Activated naive CD8-positive, alpha-beta T cell (primary cell): ENCODE measurements around the gene COX10.

Experiments
- H3K27ac Mint-ChIP-seq: one replicate; pipeline ENCODE4 v1.8.0; 2021; ENCODE audit warnings: mixed read lengths
- H3K27me3 Mint-ChIP-seq: one replicate; pipeline ENCODE4 v1.8.0; 2021; ENCODE audit warnings: mixed read lengths
- H3K36me3 Mint-ChIP-seq: one replicate; pipeline ENCODE4 v1.8.0; 2021; ENCODE audit warnings: mixed read lengths
- H3K4me1 Mint-ChIP-seq: one replicate; pipeline ENCODE4 v1.8.0; 2021; ENCODE audit warnings: low read depth, mixed read lengths
- H3K4me3 Mint-ChIP-seq: one replicate; pipeline ENCODE4 v1.8.0; 2021; ENCODE audit warnings: mild to moderate bottlenecking, mixed read lengths
- H3K9me3 Mint-ChIP-seq: one replicate; pipeline ENCODE4 v1.8.0; 2021; ENCODE audit warnings: low read depth, mixed read lengths

Gene COX10

DNA sequence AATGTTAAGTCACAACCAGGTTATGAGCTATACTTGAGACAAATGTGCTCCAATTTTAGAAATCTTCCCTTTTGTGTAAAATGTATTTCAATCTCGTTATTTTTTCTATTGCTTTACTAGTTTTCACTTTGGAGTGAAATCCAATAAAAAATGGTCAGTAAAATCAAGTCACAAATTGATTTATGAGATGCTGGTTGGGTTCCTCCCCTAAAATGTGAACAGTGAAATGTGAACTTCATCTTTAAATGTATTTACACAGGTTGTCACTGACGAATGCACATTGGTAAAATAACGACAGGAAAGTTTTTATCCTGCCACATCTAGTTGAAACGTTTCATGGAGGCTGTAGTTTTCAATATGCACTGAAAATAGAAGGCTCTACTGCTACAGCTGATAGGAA, 55.5 kb downstream of the COX10 start:
- Mint-ChIP-seq H3K36me3 (peaks cover 12% of the 10 kb centered on the region), H3K27me3 (no peaks in the 10 kb centered on the region), H3K4me3 (no peak overlapping the region), H3K4me1 (peaks cover 56% of the 10 kb centered on the region), H3K27ac (no peak overlapping the region), H3K9me3 (peaks cover 3% of the 10 kb centered on the region)

DNA sequence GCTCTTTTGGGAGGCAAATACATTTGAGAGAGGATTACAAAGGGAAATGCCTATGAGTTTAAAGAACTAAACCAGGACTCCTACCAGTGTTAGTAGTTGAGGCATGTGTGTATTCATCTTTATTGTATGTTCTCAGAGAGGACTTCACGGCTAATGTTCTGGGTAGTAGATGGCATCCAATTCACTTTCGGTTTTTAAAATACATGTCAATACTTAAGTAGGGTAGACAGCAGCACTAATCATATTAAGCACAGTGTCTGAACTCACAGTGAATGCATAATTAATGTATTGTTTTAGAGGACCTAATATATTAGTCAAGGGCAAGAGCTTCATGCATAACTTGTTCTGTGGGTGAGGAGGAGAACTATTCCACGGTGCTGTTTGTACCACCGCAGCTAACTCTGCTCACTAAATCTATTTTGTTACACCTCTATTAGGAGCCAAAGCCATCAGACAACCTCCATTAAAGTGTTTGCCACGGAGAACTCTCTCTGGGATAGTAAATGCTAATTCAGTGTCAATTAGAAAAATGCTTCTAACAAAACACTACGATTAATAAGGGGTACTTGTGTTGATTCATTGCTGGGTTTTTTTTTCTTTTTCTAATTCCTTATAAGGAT, 56.3 kb downstream of the COX10 start:
- Mint-ChIP-seq H3K27ac (no peak overlapping the region), H3K4me1 (peaks cover 50% of the 10 kb centered on the region), H3K36me3 (peaks cover 7% of the 10 kb centered on the region)

GRCh38 chr17:14133104-14133503, 63.8 kb downstream of the COX10 start:
- H3K27ac Mint-ChIP-seq = no peak overlapping the region
- peaks cover 3% of the 10 kb centered on the region for H3K36me3 Mint-ChIP-seq
- H3K4me1 Mint-ChIP-seq = peaks cover 20% of the 10 kb centered on the region

More for the DNA sequence above, 56.3 kb downstream of the COX10 start:
- no peaks in the 10 kb centered on the region for H3K27me3 Mint-ChIP-seq
- no peak overlapping the region for H3K4me3 Mint-ChIP-seq
- peaks cover 3% of the 10 kb centered on the region for H3K9me3 Mint-ChIP-seq

GRCh38 chr17:14134456-14134855, 65.2 kb downstream of the COX10 start:
- Mint-ChIP-seq H3K9me3 (no peaks in the 10 kb centered on the region), H3K36me3 (peaks cover 3% of the 10 kb centered on the region), H3K27ac (no peak overlapping the region), H3K4me3 (no peak overlapping the region), H3K27me3 (no peaks in the 10 kb centered on the region), H3K4me1 (peaks cover 17% of the 10 kb centered on the region)

More at GRCh38 chr17:14133104-14133503, 63.8 kb downstream of the COX10 start:
- Mint-ChIP-seq H3K4me3 (no peak overlapping the region), H3K9me3 (no peaks in the 10 kb centered on the region), H3K27me3 (no peaks in the 10 kb centered on the region)

DNA sequence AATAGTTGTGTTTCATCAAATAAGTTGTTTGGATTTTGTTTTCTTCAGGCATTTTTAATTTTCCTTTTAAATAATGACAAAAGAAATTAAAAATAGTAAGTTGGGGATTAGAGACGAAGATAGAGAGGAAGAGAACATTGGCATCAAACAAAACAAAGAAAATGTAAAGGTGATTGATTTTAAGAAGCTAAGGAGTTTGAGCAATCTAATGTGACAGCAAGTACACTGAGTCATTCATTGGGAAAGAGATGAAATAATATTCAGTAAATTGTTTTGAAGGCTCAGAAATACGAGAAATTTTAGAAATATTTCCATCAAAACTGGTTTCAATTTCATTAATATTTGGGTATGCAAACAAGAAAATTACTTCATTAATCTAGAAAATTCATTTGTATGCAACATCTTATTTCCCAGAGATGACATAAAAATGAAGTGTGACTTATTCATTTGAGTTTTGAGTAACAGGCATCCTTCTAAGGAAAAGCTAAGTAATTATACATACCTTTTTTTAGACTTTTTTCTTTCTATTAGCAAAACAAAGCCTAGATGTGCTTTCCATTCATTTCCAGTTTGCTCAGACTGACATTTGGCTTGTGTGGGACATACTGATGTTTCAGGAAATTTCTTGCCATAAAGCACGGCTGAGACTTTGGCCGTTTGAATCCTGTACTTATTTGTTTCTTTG, 66.7 kb downstream of the COX10 start:
- Mint-ChIP-seq H3K9me3 (no peaks in the 10 kb centered on the region), H3K27ac (no peak overlapping the region), H3K27me3 (no peaks in the 10 kb centered on the region), H3K36me3 (no peaks in the 10 kb centered on the region), H3K4me3 (no peak overlapping the region), H3K4me1 (peaks cover 17% of the 10 kb centered on the region)

GRCh38 chr17:14138649-14139048, 69.3 kb downstream of the COX10 start:
- Mint-ChIP-seq H3K27me3 (no peaks in the 10 kb centered on the region), H3K4me3 (no peak overlapping the region), H3K4me1 (peaks cover 30% of the 10 kb centered on the region), H3K27ac (no peak overlapping the region), H3K36me3 (no peaks in the 10 kb centered on the region), H3K9me3 (no peaks in the 10 kb centered on the region)

DNA sequence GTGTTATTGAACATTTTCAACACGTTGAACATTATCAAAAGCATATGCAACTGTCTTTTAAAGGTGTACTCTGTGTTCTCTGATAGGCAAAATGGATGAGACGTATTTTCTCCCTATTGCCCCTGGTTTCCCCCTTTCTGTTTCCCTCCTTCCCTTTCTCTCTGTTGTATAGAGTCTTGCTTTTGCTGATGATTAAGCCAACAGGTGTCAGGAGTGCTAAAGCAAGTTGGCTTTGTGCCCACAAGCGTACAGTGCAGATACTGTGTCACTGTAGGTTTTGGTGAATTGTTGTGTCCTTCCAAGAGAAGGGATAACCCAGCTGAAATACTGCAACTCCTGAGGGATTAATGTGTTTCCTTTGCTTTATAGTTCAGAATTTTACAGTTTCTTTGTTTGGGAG, 74.4 kb downstream of the COX10 start:
- Mint-ChIP-seq H3K4me3 (no peak overlapping the region), H3K36me3 (peaks cover 5% of the 10 kb centered on the region), H3K27me3 (no peaks in the 10 kb centered on the region), H3K9me3 (peaks cover 4% of the 10 kb centered on the region), H3K4me1 (peaks cover 40% of the 10 kb centered on the region), H3K27ac (no peak overlapping the region)

- Mint-ChIP-seq H3K36me3 (peaks cover 5% of the 10 kb centered on the region), H3K4me3 (no peak overlapping the region), H3K9me3 (peaks cover 4% of the 10 kb centered on the region), H3K27ac (no peak overlapping the region), H3K27me3 (no peaks in the 10 kb centered on the region), H3K4me1 (peaks cover 42% of the 10 kb centered on the region)
Observed at GRCh38 chr17:14144508-14144907, 75.2 kb downstream of the COX10 start.

DNA sequence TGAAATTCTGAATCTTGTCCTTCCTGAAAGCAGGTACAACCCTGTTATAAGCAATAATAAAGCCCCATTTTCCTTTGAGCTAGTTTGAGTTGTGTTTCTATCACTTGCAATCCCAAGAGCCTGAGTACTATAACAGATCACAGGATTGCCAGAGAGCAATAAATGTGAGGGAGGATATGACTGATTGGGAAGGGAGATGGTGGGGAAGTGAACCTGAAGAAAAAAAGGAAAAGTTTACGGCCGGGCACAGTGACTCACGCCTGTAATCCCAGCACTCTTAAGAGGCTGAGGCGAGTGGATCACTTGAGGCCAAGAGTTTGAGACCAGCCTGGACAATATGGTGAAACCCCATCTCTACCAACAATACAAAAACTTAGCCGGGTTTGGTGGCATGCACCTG, 80.4 kb downstream of the COX10 start:
- Mint-ChIP-seq H3K4me3 (no peak overlapping the region), H3K36me3 (peaks cover 18% of the 10 kb centered on the region), H3K9me3 (peaks cover 4% of the 10 kb centered on the region), H3K27me3 (no peaks in the 10 kb centered on the region), H3K4me1 (peaks cover 39% of the 10 kb centered on the region), H3K27ac (no peak overlapping the region)

GRCh38 chr17:14150619-14151018, 81.3 kb downstream of the COX10 start:
- peaks cover 37% of the 10 kb centered on the region for H3K4me1 Mint-ChIP-seq
- no peak overlapping the region for H3K27ac Mint-ChIP-seq
- peaks cover 13% of the 10 kb centered on the region for H3K36me3 Mint-ChIP-seq
- H3K9me3 Mint-ChIP-seq = no peaks in the 10 kb centered on the region
- H3K27me3 Mint-ChIP-seq = no peaks in the 10 kb centered on the region
- no peak overlapping the region for H3K4me3 Mint-ChIP-seq

GRCh38 chr17:14152721-14153120, 83.4 kb downstream of the COX10 start:
- no peak overlapping the region for H3K27ac Mint-ChIP-seq
- H3K9me3 Mint-ChIP-seq = no peaks in the 10 kb centered on the region
- peaks cover 45% of the 10 kb centered on the region for H3K4me1 Mint-ChIP-seq
- no peaks in the 10 kb centered on the region for H3K27me3 Mint-ChIP-seq
- H3K4me3 Mint-ChIP-seq = no peak overlapping the region
- H3K36me3 Mint-ChIP-seq = peaks cover 14% of the 10 kb centered on the region

DNA sequence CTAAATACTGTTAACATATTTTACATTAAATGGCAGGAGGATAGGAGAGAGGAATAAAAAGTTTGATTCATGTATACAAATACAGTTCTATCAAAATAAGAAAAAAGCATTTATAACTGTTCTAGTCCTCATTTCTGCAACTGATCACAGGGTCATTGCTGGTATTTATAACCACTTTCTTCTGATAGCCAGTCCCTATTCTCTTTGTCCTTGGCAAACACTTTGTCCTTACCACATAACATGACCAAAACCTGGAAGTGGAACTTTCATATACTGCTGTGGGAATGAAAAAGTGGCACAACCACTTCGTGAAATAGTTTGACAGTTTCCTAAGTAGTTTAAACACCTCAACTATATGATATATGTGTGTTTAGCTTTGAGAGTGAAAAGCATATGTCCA, 84.1 kb downstream of the COX10 start:
- Mint-ChIP-seq H3K4me3 (no peak overlapping the region), H3K4me1 (peaks cover 48% of the 10 kb centered on the region), H3K27ac (no peak overlapping the region), H3K9me3 (no peaks in the 10 kb centered on the region), H3K27me3 (no peaks in the 10 kb centered on the region), H3K36me3 (peaks cover 14% of the 10 kb centered on the region)

DNA sequence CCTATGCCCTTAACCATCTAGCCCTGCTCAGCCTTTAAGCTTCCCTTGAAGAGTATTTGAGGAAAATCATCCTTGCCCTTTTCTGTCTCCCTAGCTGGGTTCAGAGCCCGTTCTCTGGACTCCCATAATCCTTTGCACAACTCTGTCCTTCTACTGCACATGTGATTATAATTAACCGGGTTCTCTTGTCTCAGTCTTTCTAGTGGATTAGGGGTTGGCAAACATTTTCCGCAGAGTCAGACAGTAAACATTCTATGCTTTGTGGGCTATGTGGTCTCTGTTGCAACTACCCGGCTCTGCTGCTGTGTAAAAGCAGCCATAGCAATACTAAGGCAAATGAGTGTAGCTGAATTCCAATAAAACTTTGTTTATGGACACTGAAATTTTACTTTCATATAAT, 87.4 kb downstream of the COX10 start:
- H3K27me3 Mint-ChIP-seq = no peaks in the 10 kb centered on the region
- no peak overlapping the region for H3K4me3 Mint-ChIP-seq
- peaks cover 17% of the 10 kb centered on the region for H3K36me3 Mint-ChIP-seq
- H3K27ac Mint-ChIP-seq = no peak overlapping the region
- H3K4me1 Mint-ChIP-seq = peaks cover 36% of the 10 kb centered on the region
- no peaks in the 10 kb centered on the region for H3K9me3 Mint-ChIP-seq

DNA sequence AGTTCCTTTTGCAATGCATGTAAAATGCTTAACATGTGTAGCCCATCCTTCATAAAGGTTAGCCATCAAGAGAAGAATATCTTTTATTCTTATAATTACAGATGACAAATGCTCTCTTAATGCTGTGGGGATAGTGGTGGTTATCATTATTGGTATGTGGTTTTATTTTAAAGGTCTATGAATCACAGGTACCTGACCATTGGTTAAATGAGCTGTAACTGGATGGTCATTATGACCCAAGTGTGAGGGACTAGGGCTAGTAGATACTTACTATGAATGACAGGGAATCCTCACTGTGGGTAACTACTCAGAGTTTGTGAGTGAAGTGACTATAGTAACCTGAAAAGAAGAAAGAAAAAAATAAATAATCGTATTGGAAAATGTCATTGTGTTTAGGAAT, 88.5 kb downstream of the COX10 start:
- H3K4me1 Mint-ChIP-seq = peaks cover 32% of the 10 kb centered on the region
- peaks cover 15% of the 10 kb centered on the region for H3K36me3 Mint-ChIP-seq
- no peaks in the 10 kb centered on the region for H3K9me3 Mint-ChIP-seq
- H3K27ac Mint-ChIP-seq = no peak overlapping the region
- H3K27me3 Mint-ChIP-seq = no peaks in the 10 kb centered on the region
- H3K4me3 Mint-ChIP-seq = no peak overlapping the region

DNA sequence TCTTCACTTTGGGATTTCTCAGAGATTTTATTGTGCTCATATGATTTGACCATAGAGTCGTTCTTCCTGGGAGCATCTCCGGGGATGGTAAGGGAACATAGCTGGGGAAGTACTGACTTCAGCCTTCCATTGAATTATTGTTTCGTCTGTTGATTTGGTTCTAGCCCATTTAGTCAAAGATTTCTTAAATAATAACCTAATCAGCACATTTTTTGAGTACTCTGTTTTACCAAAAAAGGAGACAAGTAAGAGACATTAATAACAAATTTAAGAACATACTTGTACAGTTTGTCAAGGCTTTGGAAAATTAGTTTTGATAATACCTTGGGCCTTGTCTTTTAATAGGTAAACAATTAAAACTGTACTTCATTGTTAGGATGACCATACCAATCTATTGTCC, 89.4 kb downstream of the COX10 start:
- Mint-ChIP-seq H3K9me3 (no peaks in the 10 kb centered on the region), H3K27ac (no peak overlapping the region), H3K36me3 (peaks cover 17% of the 10 kb centered on the region), H3K4me1 (peaks cover 26% of the 10 kb centered on the region), H3K4me3 (no peak overlapping the region), H3K27me3 (no peaks in the 10 kb centered on the region)

DNA sequence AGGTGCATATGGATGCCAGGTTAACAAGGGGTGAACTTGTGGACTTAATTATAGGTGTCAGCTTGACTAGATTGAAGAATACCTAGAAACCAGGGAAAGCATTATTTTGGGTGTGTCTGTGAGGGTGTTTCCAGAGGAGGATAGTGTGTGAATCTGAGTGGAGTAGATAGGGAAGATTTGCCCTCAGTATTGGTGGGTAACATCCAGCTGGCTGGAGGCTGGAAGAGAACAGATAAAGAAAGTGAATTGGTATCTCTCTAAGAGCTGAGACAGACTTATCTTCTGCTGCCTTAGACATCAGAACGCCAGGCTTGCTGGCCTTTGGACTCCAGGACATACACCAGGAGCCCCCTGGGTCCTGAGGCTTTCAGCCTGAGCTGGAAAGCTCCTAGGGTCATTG, 92.1 kb downstream of the COX10 start:
- Mint-ChIP-seq H3K4me3 (no peak overlapping the region), H3K27me3 (no peaks in the 10 kb centered on the region), H3K27ac (no peak overlapping the region)

More for the DNA sequence above, 92.1 kb downstream of the COX10 start:
- peaks cover 27% of the 10 kb centered on the region for H3K4me1 Mint-ChIP-seq
- H3K36me3 Mint-ChIP-seq = peaks cover 22% of the 10 kb centered on the region
- H3K9me3 Mint-ChIP-seq = no peaks in the 10 kb centered on the region
